CD1c-positive myeloid dendritic cell (primary cell): ENCODE results near the gene PTGR1.

Experiments
- DNase-seq: peaks from one replicate; pipeline ENCODE4 v3.0.0-alpha.2; 2016; ENCODE audit errors: extremely low spot score

PTGR1 gene

DNA sequence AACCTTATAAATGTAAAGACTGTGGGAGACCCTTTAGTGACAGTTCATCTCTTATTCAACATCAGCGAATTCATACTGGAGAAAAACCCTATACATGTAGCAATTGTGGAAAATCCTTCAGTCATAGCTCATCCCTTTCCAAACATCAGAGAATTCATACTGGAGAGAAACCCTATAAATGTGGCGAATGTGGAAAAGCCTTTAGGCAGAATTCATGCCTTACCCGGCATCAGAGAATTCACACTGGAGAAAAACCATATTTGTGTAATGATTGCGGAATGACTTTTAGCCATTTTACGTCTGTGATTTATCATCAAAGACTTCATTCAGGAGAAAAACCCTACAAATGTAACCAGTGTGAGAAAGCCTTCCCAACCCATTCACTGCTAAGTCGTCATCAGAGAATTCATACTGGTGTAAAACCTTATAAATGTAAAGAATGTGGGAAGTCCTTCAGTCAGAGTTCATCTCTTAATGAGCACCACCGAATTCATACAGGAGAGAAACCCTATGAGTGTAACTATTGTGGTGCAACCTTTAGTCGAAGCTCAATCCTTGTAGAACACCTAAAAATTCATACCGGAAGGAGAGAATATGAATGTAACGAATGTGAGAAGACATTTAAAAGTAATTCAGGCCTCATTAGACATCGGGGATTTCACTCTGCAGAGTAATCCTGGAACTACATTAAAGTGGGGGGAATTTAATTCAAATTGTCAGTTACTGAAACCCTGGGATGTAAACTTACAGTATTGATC, 56.8 kb downstream of the PTGR1 start:
- no peak for DNase-seq

DNA sequence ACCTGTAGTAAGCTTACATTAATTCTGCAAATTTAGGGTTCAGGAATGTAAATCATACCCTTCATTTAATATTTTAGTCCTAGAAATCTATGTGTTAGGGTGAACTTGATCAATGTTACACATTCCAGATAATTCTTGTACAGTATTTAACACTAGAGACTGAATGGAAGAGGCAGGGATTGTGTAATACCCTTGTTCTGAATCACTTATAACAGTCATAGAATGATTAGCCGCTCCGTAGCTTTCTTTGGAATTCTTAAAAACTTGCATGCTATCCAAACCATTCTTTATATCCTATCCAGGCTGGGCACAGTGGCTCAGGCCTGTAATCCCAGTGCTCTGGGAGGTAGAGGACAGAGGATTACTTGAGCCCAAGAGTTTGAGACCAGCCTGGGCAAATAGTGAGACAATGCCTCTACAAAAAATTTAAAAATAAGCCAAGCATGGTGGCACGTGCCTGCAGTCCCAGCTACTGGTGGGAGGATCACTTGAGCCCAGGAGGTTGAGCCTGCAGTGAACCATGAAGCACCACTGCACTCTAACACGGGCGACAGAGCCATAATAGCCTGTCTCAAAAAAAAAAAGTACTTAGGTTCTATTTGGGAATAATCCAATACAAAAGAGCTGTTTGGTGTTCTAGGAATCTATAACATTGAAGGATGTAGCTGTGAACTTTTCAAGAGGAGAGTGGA, 66.2 kb downstream of the PTGR1 start:
- no peak for DNase-seq

DNA sequence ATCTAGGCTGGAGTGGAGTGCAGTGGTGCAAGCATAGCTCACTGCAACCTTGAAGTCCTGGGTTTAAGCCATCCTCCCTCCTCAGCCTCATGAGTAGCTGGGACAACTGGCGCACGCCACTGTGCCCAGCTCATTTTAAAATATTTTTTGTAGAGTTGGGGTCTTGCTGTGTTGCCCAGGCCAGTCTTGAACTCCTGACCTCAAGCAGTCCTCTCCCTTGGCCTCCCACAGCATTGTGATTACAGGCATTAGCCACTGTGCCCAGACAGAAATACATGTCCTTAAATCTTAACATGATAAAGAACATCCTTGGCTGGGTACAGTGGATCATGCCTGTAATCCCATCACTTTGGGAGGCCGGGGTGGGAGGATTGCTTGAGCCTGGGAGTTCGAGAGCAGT, 67.7 kb downstream of the PTGR1 start:
- no peak for DNase-seq

DNA sequence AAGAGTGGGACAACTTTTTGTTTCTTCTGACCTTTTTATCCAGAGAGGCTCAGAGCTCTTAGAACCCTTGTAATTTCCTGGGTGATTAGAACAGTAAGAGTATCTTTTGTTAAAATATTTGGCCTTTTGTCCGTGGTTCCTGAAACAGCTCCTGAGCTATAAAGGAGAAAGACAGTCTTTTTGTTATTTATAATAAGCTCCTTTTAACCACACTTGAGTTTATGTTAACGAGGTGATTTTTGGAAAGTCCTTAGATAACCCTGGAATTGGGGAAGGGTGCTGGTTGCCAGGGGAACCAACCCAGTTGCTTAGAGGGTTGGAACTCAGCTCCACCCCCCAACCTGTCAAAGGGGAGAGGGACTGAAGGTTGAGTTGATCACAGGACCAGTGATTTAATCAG, 69.7 kb downstream of the PTGR1 start:
- no peak for DNase-seq

DNA sequence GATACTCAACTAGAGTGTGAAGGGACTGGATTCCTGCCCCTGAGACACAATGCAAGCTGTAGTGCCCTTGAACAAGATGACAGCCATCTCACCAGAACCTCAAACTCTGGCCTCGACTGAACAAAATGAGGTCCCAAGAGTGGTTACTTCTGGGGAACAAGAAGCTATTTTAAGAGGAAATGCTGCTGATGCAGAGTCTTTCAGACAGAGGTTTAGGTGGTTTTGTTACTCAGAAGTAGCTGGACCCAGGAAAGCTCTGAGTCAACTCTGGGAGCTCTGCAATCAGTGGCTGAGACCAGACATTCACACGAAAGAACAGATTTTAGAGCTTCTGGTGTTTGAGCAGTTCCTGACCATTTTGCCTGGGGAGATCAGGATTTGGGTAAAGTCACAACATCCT, 72.1 kb downstream of the PTGR1 start:
- no peak for DNase-seq

DNA sequence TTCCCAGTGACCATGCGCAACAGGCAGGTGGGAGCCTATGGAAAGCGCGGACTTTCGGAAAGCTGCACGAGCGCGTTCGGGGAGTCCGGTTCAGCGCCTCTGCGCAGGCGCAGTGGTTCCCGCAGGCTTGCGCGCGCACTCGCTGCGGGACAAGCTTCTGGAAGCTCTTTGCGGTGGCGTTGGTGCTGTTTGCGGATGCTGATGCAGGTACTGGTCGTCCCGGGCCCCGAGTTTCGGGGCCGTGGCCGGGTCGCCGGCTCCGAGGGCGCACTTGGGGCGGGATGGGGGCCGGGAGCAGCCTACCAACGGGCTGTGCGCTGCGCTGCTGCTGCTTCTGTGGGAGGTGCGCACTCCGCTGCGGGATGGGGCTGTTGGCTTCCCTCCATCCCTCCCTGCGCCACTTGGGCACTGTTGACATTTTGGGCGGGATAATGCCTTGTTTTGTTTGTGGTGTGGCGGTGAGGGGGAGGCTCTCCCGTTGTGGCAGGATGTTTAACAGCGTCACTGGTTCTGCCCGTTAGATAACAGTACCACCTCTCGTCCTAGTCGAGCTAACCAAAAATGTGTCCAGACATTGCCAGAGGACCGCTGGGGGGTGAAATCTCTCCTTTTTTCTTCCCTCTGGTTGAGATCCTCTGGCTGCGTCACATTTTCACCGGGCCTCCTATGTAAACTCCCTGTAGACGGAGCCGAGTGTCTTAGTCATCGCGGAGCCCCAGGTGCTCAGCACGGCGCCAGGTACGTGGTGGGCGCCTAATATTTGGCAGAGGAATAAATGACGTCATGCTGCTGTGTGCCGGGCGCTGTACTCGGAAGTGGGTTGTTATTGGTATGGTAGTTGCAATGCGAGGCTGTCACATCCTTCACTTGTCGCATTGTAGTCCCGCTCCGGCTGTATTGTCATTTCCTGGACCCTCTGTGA, 74.1 kb downstream of the PTGR1 start, which contains the start of gene ZNF483:
Gene ZNF483 (plus strand): TSS at position 124 of the 922 bp plus-strand sequence. CDS start 2,217 bp downstream, outside the sequence.
- peak; percentile 50 for DNase-seq

DNA sequence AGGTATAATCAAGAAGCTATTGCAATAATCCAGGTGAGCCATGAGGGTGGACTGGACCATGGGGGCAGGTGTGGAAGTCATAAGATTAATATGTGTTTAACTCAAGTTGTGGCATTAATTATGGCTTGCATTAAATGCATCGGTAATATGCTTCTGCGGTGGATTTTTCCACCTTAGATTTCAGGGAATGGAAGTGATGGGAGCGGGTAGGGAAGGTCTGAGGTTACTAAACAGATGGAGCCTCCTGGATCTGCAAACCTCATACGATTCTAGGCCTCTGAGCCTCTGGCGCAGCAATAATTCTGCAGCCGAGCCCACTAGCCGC, 74.8 kb downstream of the PTGR1 start:
- no peak for DNase-seq

DNA sequence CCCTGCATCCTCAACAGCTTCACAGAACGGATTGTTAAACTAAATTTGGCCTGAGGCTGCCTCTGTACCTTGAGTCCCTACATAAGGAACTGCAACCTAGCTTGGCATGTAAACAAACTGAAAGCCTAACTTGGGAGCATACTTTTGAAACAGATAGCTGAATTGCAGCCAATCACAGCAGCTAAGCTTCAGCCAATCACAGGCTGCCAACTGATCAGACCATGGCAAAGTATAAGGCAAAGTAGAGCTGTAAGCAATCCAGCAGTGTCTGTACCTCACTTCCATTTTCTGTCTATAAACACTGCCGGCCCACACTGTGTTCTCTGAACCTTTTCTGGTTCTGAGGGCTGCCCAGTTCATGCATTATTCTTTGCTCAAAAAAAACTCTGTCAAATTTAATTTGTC, 83.4 kb downstream of the PTGR1 start:
- no peak for DNase-seq

DNA sequence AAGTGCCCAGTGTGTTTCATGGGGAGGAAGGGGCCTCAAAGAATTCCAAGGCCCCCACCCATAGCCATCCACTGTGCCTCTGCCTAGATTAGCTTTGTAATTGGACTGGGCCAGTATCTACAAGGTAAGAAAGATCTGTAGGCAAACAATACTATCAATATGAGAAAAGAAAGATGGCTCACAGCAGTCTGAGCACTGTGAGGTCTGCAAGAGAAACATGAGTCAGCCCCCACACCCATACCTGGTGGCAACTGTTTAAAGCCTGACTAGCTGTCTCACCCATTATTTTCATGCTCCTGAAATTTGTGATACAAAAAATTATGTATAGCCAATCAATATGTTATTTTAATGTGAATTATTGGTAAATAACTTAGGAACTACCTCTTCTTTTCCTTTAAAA, 84.5 kb downstream of the PTGR1 start:
- no peak for DNase-seq
